ENCODE measurements around the gene NFIC.

Gene NFIC

GRCh38 chr19:3464587-3465235, 98.3 kb downstream of the NFIC start:
- DNase-seq (ENCODE audit: extremely low read depth in 1 of 2, low read depth in 1 of 2): no peak

GRCh38 chr19:3465552-3465951, 99.2 kb downstream of the NFIC start:
- no peak for DNase-seq (ENCODE audit: extremely low read depth in 1 of 2, low read depth in 1 of 2)

GRCh38 chr19:3466635-3467034, 100.3 kb downstream of the NFIC start:
- no peak for DNase-seq (ENCODE audit: extremely low read depth in 1 of 2, low read depth in 1 of 2)

- no peak for DNase-seq (ENCODE audit: extremely low read depth in 1 of 2, low read depth in 1 of 2)
Measured at GRCh38 chr19:3467437-3468198, 101.2 kb downstream of the NFIC start.

GRCh38 chr19:3468211-3468610, 101.8 kb downstream of the NFIC start:
- no peak for DNase-seq (ENCODE audit: extremely low read depth in 1 of 2, low read depth in 1 of 2)

- no peak for DNase-seq (ENCODE audit: extremely low read depth in 1 of 2, low read depth in 1 of 2)
Measured at GRCh38 chr19:3469638-3470499, 103.5 kb downstream of the NFIC start.

- DNase-seq (ENCODE audit: extremely low read depth in 1 of 2, low read depth in 1 of 2): no peak
Measured at GRCh38 chr19:3470500-3471128, 104.2 kb downstream of the NFIC start.

- no peak for DNase-seq (ENCODE audit: extremely low read depth in 1 of 2, low read depth in 1 of 2)
Measured at GRCh38 chr19:3471954-3472655, 105.7 kb downstream of the NFIC start.

- no peak for DNase-seq (ENCODE audit: extremely low read depth in 1 of 2, low read depth in 1 of 2)
Measured at GRCh38 chr19:3474010-3474409, 107.6 kb downstream of the NFIC start.

GRCh38 chr19:3474614-3475013, 108.2 kb downstream of the NFIC start:
- DNase-seq (ENCODE audit: extremely low read depth in 1 of 2, low read depth in 1 of 2): no peak

GRCh38 chr19:3475449-3475848, 109.1 kb downstream of the NFIC start:
- no peak for DNase-seq (ENCODE audit: extremely low read depth in 1 of 2, low read depth in 1 of 2)

GRCh38 chr19:3476830-3477229, 110.4 kb downstream of the NFIC start:
- DNase-seq (ENCODE audit: extremely low read depth in 1 of 2, low read depth in 1 of 2): no peak

GRCh38 chr19:3477506-3477905, 111.1 kb downstream of the NFIC start:
- no peak for DNase-seq (ENCODE audit: extremely low read depth in 1 of 2, low read depth in 1 of 2)

- no peak for DNase-seq (ENCODE audit: extremely low read depth in 1 of 2, low read depth in 1 of 2)
Measured at GRCh38 chr19:3477951-3478350, 111.6 kb downstream of the NFIC start.

GRCh38 chr19:3478409-3479176, 112.2 kb downstream of the NFIC start:
- DNase-seq (ENCODE audit: extremely low read depth in 1 of 2, low read depth in 1 of 2): no peak

GRCh38 chr19:3479177-3479833, 112.9 kb downstream of the NFIC start:
- DNase-seq (ENCODE audit: extremely low read depth in 1 of 2, low read depth in 1 of 2): no peak

- no peak for DNase-seq (ENCODE audit: extremely low read depth in 1 of 2, low read depth in 1 of 2)
Measured at GRCh38 chr19:3479834-3480215, 113.4 kb downstream of the NFIC start.

GRCh38 chr19:3480383-3481091, 114.2 kb downstream of the NFIC start, which contains the start of gene SMIM24:
TSS of gene SMIM24 (minus strand) at chr19:3480525. CDS start at chr19:3480463, 62 bp downstream.
- no peak for DNase-seq (ENCODE audit: extremely low read depth in 1 of 2, low read depth in 1 of 2)
